ENCODE results near the gene MT1X. TPM values are rescaled to one million over a fixed set of nuclear protein-coding genes. Genes with fewer than 3 reads are reported as not detected.
"Not testable (repeated sequence)": the region's sequence is repeated elsewhere in the genome, so short reads cannot be mapped to it uniquely, and the experiment has no call there.

The MT1X gene
- total RNA-seq, 1 experiment from 2014 or later, result 166 TPM

GRCh38 chr16:56715126-56715525 lies 32.9 kb downstream of the MT1X start:
- Histone ChIP-seq H3K36me3 (no peaks in the 10 kb centered on the region), H3K27me3 (no peaks in the 10 kb centered on the region; the same call in 1 of the 2 replicates), H3K9me3 (no peaks in the 10 kb centered on the region), H3K4me3 (no peak overlapping the region)
- DNase-seq, result no peak

- Histone ChIP-seq H3K9me3 (no peaks in the 10 kb centered on the region), H3K36me3 (no peaks in the 10 kb centered on the region), H3K27me3 (peaks cover 8% of the 10 kb centered on the region; the same call in 1 of the 2 replicates), H3K4me3 (no peak overlapping the region)
- no peak for DNase-seq
Observed at GRCh38 chr16:56716761-56717160, 34.5 kb downstream of the MT1X start.

- H3K4me3 ChIP-seq, H3K36me3 ChIP-seq, DNase-seq, H3K9me3 ChIP-seq, H3K27me3 ChIP-seq: not testable (repeated sequence)
Observed at GRCh38 chr16:56717532-56717931, 35.3 kb downstream of the MT1X start.

GRCh38 chr16:56722200-56722842 lies 40.1 kb downstream of the MT1X start:
- Histone ChIP-seq H3K4me3 (no peak overlapping the region), H3K36me3 (no peaks in the 10 kb centered on the region), H3K9me3 (no peaks in the 10 kb centered on the region), H3K27me3 (peaks cover 8% of the 10 kb centered on the region)
- DNase-seq, result no peak

- Histone ChIP-seq H3K27me3 (peaks cover 8% of the 10 kb centered on the region), H3K9me3 (no peaks in the 10 kb centered on the region), H3K36me3 (no peaks in the 10 kb centered on the region), H3K4me3 (no peak overlapping the region)
- no peak for DNase-seq
Observed at GRCh38 chr16:56724191-56724590, 41.9 kb downstream of the MT1X start.

GRCh38 chr16:56726283-56726682 lies 44.0 kb downstream of the MT1X start:
- Histone ChIP-seq H3K9me3 (no peaks in the 10 kb centered on the region), H3K36me3 (no peaks in the 10 kb centered on the region; the same call in 1 of the 2 replicates), H3K4me3 (no peak overlapping the region), H3K27me3 (no peaks in the 10 kb centered on the region; the same call in 1 of the 2 replicates)
- DNase-seq, result no peak

- peaks cover under 1% of the 10 kb centered on the region; the same call in 1 of the 2 replicates for H3K36me3 ChIP-seq
- H3K27me3 ChIP-seq, result no peaks in the 10 kb centered on the region; the same call in 1 of the 2 replicates
- H3K4me3 ChIP-seq, result no peak overlapping the region
- no peak for DNase-seq
- H3K9me3 ChIP-seq, result no peaks in the 10 kb centered on the region
Observed at GRCh38 chr16:56726926-56727325, 44.7 kb downstream of the MT1X start.

GRCh38 chr16:56728027-56728426 lies 45.8 kb downstream of the MT1X start:
- Histone ChIP-seq H3K27me3 (no peaks in the 10 kb centered on the region; the same call in 1 of the 2 replicates), H3K36me3 (peaks cover 5% of the 10 kb centered on the region), H3K4me3 (no peak overlapping the region), H3K9me3 (no peaks in the 10 kb centered on the region)
- DNase-seq, result no peak

GRCh38 chr16:56728980-56729734 lies 46.9 kb downstream of the MT1X start:
- Histone ChIP-seq H3K4me3 (peak overlapping the region; percentile 95), H3K9me3 (no peaks in the 10 kb centered on the region), H3K27me3 (no peaks in the 10 kb centered on the region; the same call in 1 of the 2 replicates), H3K36me3 (peaks cover 11% of the 10 kb centered on the region)
- no peak for DNase-seq

GRCh38 chr16:56729735-56730662 lies 47.7 kb downstream of the MT1X start, which contains the start of gene NUP93:
TSS of gene NUP93 (plus strand) at chr16:56730129. CDS start at chr16:56748248, 18,119 bp downstream.
- H3K4me3 ChIP-seq, result peak within 1 kb of the TSS; percentile 95
- no peaks in the 10 kb centered on the region; the same call in 1 of the 2 replicates for H3K27me3 ChIP-seq

GRCh38 chr16:56732366-56732765 lies 50.1 kb downstream of the MT1X start:
- Histone ChIP-seq H3K27me3 (no peaks in the 10 kb centered on the region), H3K9me3 (no peaks in the 10 kb centered on the region), H3K4me3 (no peak overlapping the region), H3K36me3 (peaks cover 21% of the 10 kb centered on the region)
- DNase-seq, result no peak

More at GRCh38 chr16:56729735-56730662, 47.7 kb downstream of the MT1X start, which contains the start of gene NUP93:
- Histone ChIP-seq H3K9me3 (no peaks in the 10 kb centered on the region), H3K36me3 (peaks cover 17% of the 10 kb centered on the region)
- DNase-seq, result peak; percentile 98

- H3K27me3 ChIP-seq, result no peaks in the 10 kb centered on the region
- no peaks in the 10 kb centered on the region for H3K9me3 ChIP-seq
- no peak for DNase-seq
- peaks cover 21% of the 10 kb centered on the region for H3K36me3 ChIP-seq
- no peak overlapping the region for H3K4me3 ChIP-seq
Observed at GRCh38 chr16:56732832-56733231, 50.6 kb downstream of the MT1X start.

Other genes starting within 250 kb of the MT1X start
- 191 and 387 TPM in 2 replicates for gene NUDT21, start 231.1 kb upstream of the MT1X start, total RNA-seq (2014; rRNA removed; shearing (Covaris generic); ENCODE audit: low replicate concordance)
- 217 and 688 TPM in 2 replicates for gene OGFOD1, start 230.9 kb upstream of the MT1X start, total RNA-seq (2014; rRNA removed; shearing (Covaris generic); ENCODE audit: low replicate concordance)
- 99.1 and 141 TPM in 2 replicates for gene BBS2, start 162.4 kb upstream of the MT1X start, total RNA-seq (2014; rRNA removed; shearing (Covaris generic); ENCODE audit: low replicate concordance)
- gene MT4, start 117.4 kb upstream of the MT1X start, total RNA-seq (2014; rRNA removed; shearing (Covaris generic); ENCODE audit: low replicate concordance), result not detected in 2 replicates
- not detected in 2 replicates for gene MT3, start 92.9 kb upstream of the MT1X start, total RNA-seq (2014; rRNA removed; shearing (Covaris generic); ENCODE audit: low replicate concordance)
- 115 and 538 TPM in 2 replicates for gene MT2A, start 73.9 kb upstream of the MT1X start, total RNA-seq (2014; rRNA removed; shearing (Covaris generic); ENCODE audit: low replicate concordance)
- 49.5 and 203 TPM in 2 replicates for gene MT1E, start 56.7 kb upstream of the MT1X start, total RNA-seq (2014; rRNA removed; shearing (Covaris generic); ENCODE audit: low replicate concordance)
- gene MT1M, start 49.8 kb upstream of the MT1X start, total RNA-seq (2014; rRNA removed; shearing (Covaris generic); ENCODE audit: low replicate concordance), result 5.2 and 26.7 TPM in 2 replicates
- gene MT1A, start 43.8 kb upstream of the MT1X start, total RNA-seq (2014; rRNA removed; shearing (Covaris generic); ENCODE audit: low replicate concordance), result not detected in 2 replicates
- not detected in 2 replicates for gene MT1B, start 30.6 kb upstream of the MT1X start, total RNA-seq (2014; rRNA removed; shearing (Covaris generic); ENCODE audit: low replicate concordance)
- not detected in 2 replicates for gene MT1F, start 24.5 kb upstream of the MT1X start, total RNA-seq (2014; rRNA removed; shearing (Covaris generic); ENCODE audit: low replicate concordance)
- not detected in 2 replicates for gene MT1G, start 14.4 kb upstream of the MT1X start, total RNA-seq (2014; rRNA removed; shearing (Covaris generic); ENCODE audit: low replicate concordance)
- gene MT1H, start 12.7 kb upstream of the MT1X start, total RNA-seq (2014; rRNA removed; shearing (Covaris generic); ENCODE audit: low replicate concordance), result not detected in 2 replicates
- 125 and 160 TPM in 2 replicates for gene NUP93, start 47.7 kb downstream of the MT1X start, total RNA-seq (2014; rRNA removed; shearing (Covaris generic); ENCODE audit: low replicate concordance)
- not detected in 2 replicates for gene SLC12A3, start 182.7 kb downstream of the MT1X start, total RNA-seq (2014; rRNA removed; shearing (Covaris generic); ENCODE audit: low replicate concordance)
- 226 and 252 TPM in 2 replicates for gene HERPUD1, start 249.7 kb downstream of the MT1X start, total RNA-seq (2014; rRNA removed; shearing (Covaris generic); ENCODE audit: low replicate concordance)